OCI-LY3 (cell line): ENCODE results near the gene PLIN1.

Experiments used
- CTCF ChIP-seq: fragments of 200-600, 300-600 bp; sonication (generic); IDR thresholded peaks from 2 replicates; pipeline ENCODE4 v1.5.1; 2014; ENCODE audit warnings: antibody characterized with exemption, low read length, low read depth
- EZH2phosphoT487 ChIP-seq: fragments of 200-600 bp; shearing (Covaris generic); IDR thresholded peaks from 2 replicates; pipeline ENCODE4 v1.6.1; 2018; ENCODE audit warnings: antibody characterized with exemption, mixed run types, low read depth

GRCh38 chr15:89670971-89671560 is 8.1 kb downstream of the PLIN1 start:
- no peak for TF ChIP-seq CTCF
- TF ChIP-seq EZH2phosphoT487 = no peak
